HG03064 (cell line): ENCODE data around the gene ELMOD1.

Experiments
- ATAC-seq: cut with Tn5 transposase; IDR thresholded peaks from one replicate; pipeline ENCODE4 v1.9.1; 2021; ENCODE audit warnings: low read depth; ENCODE audit not compliant: unreplicated experiment

The ELMOD1 gene

GRCh38 chr11:107711861-107712755, 121.2 kb downstream of the ELMOD1 start, which contains the start of gene SLN:
Gene SLN (minus strand): TSS chr11:107712056.
- ATAC-seq, result no peak

DNA sequence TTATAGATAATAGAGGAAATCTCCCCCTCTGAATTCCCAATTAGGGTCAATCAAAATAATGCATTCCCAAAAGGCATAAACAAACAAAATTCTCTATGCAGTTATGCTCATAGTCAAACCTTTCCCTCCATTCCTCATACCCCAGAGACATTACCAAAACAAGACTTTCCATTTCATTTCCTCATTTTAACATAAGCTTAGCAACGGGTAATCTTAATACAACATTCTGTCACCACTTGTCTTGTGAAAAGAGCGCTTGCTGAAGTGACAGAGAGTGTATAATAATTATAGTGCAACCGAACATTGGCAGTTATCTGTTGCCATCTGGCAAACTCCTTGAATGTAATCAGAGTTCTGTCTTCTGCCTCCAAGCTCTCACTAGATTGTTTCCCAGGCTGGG, 122.1 kb downstream of the ELMOD1 start:
- ATAC-seq, result no peak
